Non-pigmented ciliary epithelial cell (primary cell): ENCODE results near the gene SLC35C1.
A peak's percentile ranks its signal among the peaks of the same experiment; 100 is the strongest.
"Not testable (repeated sequence)": the region's sequence is repeated elsewhere in the genome, so short reads cannot be mapped to it uniquely, and the experiment has no call there.

Source experiments
- DNase-seq: peaks from one replicate; pipeline ENCODE4 v3.0.0-alpha.2; 2010; ENCODE audit warnings: low read depth

Gene SLC35C1

DNA sequence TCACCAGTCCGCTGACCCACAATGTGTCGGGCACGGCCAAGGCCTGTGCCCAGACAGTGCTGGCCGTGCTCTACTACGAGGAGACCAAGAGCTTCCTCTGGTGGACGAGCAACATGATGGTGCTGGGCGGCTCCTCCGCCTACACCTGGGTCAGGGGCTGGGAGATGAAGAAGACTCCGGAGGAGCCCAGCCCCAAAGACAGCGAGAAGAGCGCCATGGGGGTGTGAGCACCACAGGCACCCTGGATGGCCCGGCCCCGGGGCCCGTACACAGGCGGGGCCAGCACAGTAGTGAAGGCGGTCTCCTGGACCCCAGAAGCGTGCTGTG, 6.1 kb downstream of the SLC35C1 start:
- DNase-seq: no peak

DNA sequence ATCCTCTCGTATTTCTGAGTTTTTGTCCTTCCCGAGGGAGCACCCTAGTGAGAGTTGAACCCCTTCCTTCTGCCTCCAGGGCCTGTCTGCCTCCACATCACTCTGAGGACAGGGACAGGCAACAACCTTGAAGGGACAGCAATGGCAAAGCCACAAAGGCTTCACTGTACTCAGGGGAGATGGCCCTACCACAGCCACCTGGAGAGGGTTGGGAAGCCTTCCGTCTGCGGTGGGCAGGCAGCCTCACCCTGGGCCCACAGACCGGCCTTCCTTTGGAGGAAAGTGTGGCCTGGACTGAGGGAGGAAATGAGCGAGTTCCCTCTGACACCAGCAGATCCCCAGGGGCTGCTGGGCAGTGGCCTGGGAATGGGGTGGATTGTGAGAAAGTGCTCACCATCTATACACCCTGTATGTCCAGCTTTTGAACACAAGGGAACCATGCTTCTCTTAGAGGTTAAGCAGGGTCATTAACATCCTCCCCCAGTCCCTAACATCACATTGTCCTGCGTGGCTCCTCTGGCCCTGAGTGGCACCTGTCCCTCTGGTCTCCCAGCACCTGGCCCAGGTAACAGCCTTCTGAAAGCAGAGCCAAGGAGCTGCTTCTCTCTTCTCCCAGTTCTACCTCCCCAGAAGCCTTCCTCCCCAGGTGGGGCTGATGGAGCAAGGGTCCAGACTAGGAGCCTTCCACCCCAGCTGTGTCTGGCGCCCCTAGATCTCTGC, 6.8 kb downstream of the SLC35C1 start:
- no peak for DNase-seq

DNA sequence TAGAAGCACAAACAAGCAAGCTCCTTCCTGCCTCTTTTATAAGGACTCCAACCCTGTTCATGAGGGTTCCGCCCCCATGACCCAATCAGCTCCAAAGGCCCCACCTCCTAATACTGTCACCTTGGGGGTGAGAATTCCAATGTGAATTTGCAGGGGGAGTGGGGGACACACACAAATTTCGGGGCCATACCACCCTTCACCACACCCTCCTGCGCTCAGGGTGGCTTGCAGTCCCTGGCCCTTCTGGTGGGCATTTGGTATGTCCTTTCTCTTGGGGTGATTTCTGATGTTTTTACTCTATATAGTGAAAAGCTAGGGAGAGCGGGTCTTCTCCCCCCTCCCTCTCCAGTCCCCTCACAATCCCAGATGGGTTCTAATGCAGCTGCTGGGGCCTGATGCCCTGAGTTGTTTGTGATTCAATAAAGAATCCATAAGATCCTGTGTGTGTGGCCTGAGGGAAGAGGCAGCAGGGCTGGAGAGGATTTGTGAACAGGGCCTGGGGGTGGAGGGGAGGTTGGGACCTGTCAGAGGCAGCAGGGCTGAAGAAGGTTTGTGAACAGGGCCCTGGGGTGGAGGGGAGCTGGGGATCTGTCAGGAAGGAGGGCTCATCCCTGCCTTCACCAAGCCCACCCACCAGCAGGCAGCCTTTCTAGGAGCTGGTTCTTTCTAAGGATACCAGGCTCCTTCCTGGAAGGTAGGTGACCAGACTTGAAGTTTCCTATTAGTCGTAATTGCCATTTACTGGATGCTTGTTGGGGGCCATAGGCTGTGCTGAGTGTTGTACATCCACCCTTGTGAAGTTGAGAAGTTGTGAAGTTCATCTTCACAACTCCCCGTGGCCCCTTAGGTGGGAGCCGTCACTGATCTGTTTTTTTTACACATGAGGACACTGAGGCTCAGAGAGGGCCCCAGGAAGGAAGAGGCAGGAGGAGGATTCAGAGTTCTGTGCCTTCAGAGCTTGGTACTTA, 7.9 kb downstream of the SLC35C1 start:
- no peak for DNase-seq

GRCh38 chr11:45815747-45816146, 10.8 kb downstream of the SLC35C1 start:
- no peak for DNase-seq

- DNase-seq: no peak
These were observed 11.7 kb downstream of the SLC35C1 start for GRCh38 chr11:45816614-45817013.

DNA sequence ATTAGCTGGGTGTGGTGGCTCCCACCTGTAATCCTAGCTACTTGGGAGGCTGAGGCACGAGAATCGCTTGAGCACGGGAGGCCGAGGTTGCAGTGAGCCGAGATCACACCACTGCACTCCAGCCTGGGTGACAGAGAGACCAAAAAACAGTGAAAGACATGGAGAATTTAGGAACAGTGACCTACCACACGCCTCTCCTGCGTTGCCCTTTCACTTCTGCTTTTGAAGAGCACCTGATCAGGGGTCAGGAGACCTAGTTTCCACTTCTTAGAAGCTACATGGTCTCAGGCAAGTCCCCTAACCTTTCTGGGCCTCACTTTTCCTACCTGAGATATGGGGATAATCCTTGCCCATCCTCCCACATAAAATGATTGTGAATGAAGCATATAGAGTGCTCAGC, 12.2 kb downstream of the SLC35C1 start:
- DNase-seq: no peak

DNA sequence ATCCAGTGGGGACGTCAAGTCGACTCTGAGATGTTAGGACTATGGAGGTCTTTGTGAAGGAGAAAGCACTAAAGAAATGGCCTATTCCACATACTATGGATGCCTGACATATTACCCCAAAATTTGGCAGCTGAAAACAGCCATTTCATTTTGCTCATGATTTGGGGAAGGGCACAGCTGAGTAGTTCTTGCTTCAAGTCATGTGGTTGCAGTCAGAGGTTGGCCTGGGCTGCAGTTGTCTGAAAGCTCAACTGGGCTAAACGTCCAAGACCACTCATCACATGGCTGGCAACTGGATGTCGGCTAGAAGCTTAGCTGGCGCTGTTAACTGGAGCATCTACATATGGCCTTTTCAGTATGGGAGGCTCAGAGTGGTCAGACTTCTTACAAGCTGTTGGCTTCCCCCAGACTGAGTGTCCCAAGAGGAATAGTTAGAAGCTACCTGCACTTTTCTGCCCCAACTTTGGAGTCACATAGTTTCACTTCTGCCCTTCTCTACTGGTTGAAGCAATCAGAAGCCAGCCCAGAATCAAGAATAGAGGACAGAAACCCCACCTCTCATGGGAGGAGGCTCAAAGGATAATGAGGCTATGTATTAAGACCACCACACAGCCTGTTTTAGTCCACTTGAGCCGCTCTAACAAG, 14.1 kb downstream of the SLC35C1 start:
- DNase-seq: no peak

DNA sequence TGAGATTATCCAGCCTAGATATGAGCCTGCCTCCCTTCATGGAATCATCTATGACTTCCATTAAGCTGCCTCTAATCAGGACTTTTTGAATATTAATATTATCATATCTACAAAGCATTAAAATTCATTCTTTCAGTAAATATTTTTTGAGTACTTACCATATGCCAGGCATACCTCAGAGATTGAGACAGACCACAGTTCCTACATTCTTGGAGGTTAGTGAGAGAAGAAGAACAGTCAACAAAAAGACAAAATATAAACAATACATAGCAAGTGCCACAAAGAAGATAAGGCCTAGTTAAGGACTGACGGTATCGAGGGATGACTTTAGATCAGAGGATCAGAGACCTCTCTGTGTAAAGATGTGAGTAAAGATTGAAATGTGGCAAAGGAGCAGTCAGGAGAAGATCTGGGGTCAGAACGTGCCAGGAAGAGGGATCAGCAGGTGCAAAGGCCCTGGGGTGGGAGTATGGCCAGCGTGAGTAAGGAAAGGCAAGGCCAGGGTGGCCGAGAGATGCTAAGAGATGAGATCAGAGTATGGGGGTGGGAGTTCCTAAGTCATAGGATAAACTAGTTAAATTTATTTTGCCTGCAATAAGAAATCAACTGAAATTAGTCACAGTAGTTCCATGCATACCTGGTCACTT, 15.4 kb downstream of the SLC35C1 start:
- no peak for DNase-seq

DNA sequence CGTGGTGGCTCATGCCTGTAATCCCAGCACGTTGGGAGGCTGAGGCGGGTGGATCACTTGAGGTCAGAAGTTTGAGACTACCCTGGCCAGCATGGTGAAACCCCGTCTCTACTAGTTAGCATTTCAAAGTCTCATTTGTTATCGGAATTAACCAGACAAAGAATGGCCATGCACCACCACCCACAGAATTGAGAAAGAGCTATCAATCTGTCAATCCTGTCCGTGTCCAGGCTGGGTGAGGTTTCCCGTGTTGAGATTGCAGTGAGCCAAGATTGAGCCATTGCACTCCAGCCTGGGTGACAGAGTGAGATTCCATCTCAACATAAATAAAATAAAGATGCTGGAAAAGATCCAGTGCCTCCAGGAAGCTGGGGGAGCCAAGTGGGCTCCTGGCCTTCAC, 21.5 kb downstream of the SLC35C1 start:
- DNase-seq: not testable (repeated sequence)

GRCh38 chr11:45827123-45827522, 22.2 kb downstream of the SLC35C1 start:
- no peak for DNase-seq

DNA sequence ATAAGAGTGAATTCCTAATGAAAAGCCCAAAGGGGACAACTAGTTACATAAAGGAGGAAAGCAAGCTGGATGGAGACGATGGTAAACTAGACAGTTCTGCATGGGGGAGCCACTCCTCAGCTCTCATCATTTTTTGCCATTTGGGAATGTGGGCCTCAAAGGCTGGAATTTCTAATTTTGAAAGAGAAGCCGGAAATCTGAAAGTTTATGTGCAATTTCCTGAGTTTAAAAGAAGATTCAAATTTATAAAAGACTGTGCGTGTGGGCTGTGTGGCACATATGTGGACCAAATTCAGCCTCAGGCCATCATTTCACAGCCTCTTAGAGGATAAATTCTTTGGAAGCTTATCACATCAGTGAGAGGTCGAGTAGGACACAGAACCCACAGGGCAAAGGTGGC, 24.0 kb downstream of the SLC35C1 start:
- no peak for DNase-seq

DNA sequence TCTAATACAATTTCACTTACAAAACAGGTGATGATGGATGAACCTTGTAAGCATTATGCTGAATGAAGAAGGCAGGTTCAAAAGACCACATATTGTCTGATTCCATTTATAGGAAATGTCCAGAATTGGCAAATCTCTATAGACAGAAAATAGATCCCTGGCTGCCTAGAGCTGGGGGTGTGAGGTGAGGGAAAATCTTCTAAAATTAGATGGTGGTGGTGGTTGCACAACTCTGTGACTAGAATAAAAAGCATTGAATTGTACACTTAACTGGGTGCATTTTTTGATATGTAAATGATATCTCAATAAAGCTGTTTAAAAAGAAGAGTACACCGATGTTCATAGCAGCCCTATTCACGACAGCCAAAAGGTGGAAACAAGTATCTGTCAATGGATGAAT, 25.6 kb downstream of the SLC35C1 start:
- DNase-seq: no peak

GRCh38 chr11:45832811-45833441, 28.0 kb downstream of the SLC35C1 start:
- DNase-seq: no peak

DNA sequence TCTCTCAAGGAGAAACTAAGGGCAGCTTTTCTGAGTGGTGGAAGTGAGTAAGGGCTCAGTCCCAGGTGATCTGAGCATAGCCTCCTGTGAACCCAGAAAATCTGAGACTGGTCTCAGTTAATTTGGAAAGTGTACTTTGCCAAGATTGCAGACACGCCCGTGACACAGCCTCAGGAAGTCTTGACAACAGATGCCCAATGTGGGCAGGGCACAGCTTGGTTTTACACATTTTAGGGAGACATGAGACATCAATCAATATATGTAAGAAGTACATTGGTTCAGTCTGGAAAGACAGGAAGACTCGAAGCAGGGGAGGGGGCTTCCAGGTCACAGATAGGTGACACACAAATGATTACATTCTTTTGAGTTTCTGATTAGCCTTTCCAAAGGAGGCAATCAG, 28.8 kb downstream of the SLC35C1 start:
- DNase-seq: no peak

DNA sequence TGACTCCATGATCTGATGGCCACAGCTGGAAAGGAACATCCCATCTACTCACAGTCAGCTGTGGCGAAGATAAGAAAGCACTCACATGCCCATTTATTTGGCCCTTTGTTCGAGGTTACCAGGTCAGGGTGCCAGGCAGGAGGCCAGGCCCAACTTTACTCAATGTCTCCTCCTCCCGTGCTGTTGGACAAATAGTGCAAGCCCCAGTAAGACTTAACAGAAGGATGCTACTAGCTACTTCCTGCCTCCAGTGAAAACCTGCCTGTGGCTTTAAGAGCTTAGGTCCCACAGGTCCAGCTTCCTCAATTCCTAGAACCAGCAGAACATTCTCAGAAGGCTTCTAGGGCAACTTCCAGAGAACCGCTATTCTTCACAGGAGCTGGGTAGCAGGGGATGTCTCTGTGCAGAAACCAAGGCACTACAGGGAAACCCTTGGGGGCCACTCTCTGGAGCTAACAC, 29.4 kb downstream of the SLC35C1 start:
- DNase-seq: no peak

DNA sequence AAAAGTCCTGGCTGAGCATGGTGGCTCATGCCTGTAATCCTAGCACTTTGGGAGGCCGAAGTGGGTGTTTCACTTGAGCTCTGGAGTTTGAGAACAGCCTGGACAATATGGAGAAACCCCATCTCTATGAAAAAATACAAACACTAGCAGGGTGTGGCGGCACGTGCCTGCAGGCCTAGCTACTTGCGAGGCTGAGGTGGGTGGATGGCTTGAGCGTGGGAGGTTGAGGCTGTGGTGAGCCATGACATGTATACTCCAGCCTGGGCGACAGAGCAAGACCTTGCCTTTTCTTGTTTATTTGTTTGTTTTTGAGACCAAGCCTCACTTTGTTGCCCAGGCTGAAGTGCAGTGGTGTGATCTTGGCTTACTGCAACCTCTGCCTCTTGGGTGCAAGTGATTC, 34.3 kb downstream of the SLC35C1 start:
- DNase-seq: no peak

DNA sequence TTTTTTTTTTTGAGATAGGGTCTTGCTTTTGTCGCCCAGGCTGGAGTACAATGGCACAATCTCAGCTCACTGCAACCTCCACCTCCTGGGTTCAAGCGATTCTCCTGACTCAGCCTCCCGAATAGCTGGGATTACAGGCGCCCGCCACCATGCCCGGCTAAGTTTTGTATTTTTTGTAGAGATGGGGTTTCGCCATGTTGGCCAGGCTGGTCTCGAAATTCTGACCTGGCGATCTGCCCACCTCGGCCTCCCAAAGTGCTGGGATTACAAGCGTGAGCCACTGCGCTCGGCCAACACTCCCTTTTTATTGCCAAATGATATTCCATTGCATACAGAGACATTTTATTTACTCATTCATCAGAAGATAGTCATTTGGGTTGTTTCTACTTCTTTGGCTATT, 35.3 kb downstream of the SLC35C1 start:
- not testable (repeated sequence) for DNase-seq

DNA sequence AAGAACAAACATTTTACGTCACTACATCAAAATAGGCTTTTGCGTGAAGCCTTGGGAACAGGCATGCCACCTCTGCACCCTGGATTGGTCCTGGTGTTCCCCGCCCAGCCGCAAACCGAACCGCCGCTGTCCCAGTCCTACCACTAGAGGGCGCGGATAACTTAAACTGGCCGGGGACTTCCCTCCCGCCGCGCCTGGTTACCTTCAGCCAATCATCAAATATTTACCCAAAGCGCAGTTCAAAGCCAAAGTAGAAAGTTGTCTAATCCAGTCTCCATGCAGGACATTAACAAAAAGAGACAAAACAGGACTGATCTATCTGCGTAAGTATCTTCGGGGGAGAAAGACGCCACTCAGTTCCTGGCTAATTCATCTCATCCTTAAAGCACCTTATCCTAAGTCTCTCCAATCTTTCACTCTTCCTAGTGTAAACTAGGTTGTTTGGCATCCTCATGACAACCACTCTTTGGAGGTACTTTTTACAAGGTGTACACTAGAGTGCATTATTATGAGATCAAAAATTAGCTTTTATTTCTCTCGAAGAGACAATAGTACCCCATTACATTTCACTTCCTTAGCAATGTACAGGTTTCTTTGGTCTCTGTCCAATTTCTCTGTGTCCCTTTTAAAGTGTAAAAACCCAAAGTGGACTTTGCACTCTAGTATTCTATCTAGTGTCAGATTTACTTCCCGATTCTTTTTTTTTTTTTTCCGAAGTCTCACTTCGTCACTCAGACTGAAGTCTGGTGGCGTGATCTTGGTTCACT, 38.4 kb downstream of the SLC35C1 start:
- peak; percentile 66 for DNase-seq

DNA sequence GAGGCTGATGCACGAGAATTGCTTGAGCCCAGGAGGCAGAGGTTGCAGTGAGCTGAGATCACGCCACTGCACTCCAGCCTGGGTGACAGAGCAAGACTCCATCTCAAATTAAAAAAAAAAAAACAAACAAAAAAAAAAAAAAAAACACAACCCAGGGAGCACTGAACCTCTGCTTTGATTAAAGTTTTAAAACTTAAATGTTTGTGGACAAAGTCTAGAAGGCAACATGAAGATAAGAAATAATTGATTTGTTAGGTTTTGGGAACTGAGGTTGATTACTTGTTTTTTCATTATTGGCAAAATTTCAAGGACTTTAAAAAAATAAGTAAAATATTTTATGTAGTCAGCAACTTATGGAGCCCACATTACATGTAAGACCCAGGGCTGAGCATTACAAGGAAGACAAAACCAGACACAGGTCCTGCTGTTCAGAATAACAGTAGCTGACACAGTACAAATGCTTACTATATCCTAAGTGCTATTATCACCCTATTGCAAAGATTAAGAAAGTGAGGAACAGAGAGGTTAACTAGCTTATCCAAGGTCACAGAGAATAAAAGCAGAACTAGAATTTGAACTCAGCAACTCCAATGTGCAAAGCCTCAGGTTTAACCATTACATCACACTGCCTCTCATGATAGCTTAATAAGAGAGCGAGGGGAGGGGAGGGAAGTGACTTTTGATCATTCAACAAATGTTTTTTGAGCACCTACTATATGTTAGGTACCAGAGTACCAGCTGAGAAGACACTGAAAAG, 40.1 kb downstream of the SLC35C1 start:
- DNase-seq: no peak

GRCh38 chr11:45846174-45846675, 41.3 kb downstream of the SLC35C1 start:
- no peak for DNase-seq
